Neutrophil (primary cell): ENCODE measurements around the gene THTPA.

ENCODE experiments used
- H3K27ac ChIP-seq: fragments of 200-600 bp; sonication (generic); 2 replicates; pipeline ENCODE4 v1.5.1; 2016; ENCODE audit warnings: mild to moderate bottlenecking, moderate library complexity
- H3K27me3 ChIP-seq: fragments of 200-600 bp; sonication (generic); 2 replicates; pipeline ENCODE4 v1.6.0; 2016; ENCODE audit warnings: mild to moderate bottlenecking
- H3K36me3 ChIP-seq: fragments of 200-600 bp; sonication (generic); 2 replicates; pipeline ENCODE4 v1.5.1; 2017
- H3K4me1 ChIP-seq, 2 experiments: fragments of 200-600 bp in 1 of 2; sonication (generic) in 1 of 2; 1 replicate in 1 of 2; 2 replicates in 1 of 2; pipeline versions ENCODE4 v1.5.1 to v1.6.1; 2013 to 2016; ENCODE audit warnings: low read depth in 1 of 2, low read length in 1 of 2, mild to moderate bottlenecking in 1 of 2, moderate library complexity in 1 of 2; ENCODE audit not compliant: control insufficient read depth in 1 of 2, insufficient read depth in 1 of 2
- H3K4me3 ChIP-seq, 2 experiments: fragments of 200-600 bp in 1 of 2; sonication (generic) in 1 of 2; 1 replicate in 1 of 2; 2 replicates in 1 of 2; pipeline ENCODE4 v1.5.1; 2013 to 2016; ENCODE audit warnings: low read depth in 1 of 2, low read length in 1 of 2, mild to moderate bottlenecking in 1 of 2, moderate library complexity in 1 of 2
- H3K9me3 ChIP-seq: fragments of 200-600 bp; sonication (generic); 2 replicates; pipeline ENCODE4 v1.5.1; 2016
- CTCF ChIP-seq: fragments of 200-600 bp; sonication (generic); IDR thresholded peaks from 2 replicates; pipeline ENCODE4 v1.5.1; 2016; ENCODE audit warnings: antibody characterized with exemption

The THTPA gene

GRCh38 chr14:23601424-23601823 lies 45.4 kb downstream of the THTPA start:
- Histone ChIP-seq H3K27ac (no peak overlapping the region), H3K4me1 (no peaks in the 10 kb centered on the region), H3K27me3 (no peaks in the 10 kb centered on the region), H3K36me3 (no peaks in the 10 kb centered on the region), H3K9me3 (no peaks in the 10 kb centered on the region), H3K4me3 (no peak overlapping the region)
- TF ChIP-seq CTCF: no peak

GRCh38 chr14:23601845-23602180 lies 45.7 kb downstream of the THTPA start:
- H3K27ac ChIP-seq: no peak overlapping the region
- no peaks in the 10 kb centered on the region for H3K36me3 ChIP-seq
- no peak for TF ChIP-seq CTCF
- no peaks in the 10 kb centered on the region for H3K4me1 ChIP-seq
- H3K27me3 ChIP-seq: no peaks in the 10 kb centered on the region
- no peaks in the 10 kb centered on the region for H3K9me3 ChIP-seq
- no peak overlapping the region for H3K4me3 ChIP-seq

GRCh38 chr14:23602181-23603095 lies 46.4 kb downstream of the THTPA start:
- Histone ChIP-seq H3K9me3 (no peaks in the 10 kb centered on the region), H3K27ac (no peak overlapping the region), H3K36me3 (no peaks in the 10 kb centered on the region), H3K4me3 (no peak overlapping the region), H3K4me1 (no peaks in the 10 kb centered on the region), H3K27me3 (no peaks in the 10 kb centered on the region)
- TF ChIP-seq CTCF: no peak

- H3K27me3 ChIP-seq: no peaks in the 10 kb centered on the region
- no peaks in the 10 kb centered on the region for H3K9me3 ChIP-seq
- no peaks in the 10 kb centered on the region for H3K4me1 ChIP-seq
- H3K4me3 ChIP-seq: no peak overlapping the region
- H3K27ac ChIP-seq: no peak overlapping the region
- TF ChIP-seq CTCF: no peak
- no peaks in the 10 kb centered on the region for H3K36me3 ChIP-seq
Observed at GRCh38 chr14:23603103-23603502, 47.0 kb downstream of the THTPA start.

- Histone ChIP-seq H3K27me3 (no peaks in the 10 kb centered on the region), H3K27ac (no peak overlapping the region), H3K36me3 (no peaks in the 10 kb centered on the region), H3K4me1 (no peaks in the 10 kb centered on the region), H3K4me3 (no peak overlapping the region), H3K9me3 (no peaks in the 10 kb centered on the region)
- TF ChIP-seq CTCF: no peak
Observed at GRCh38 chr14:23604148-23604547, 48.1 kb downstream of the THTPA start.
